DND-41 (cell line): ENCODE data around the gene EHD3.
"Not testable (repeated sequence)": the region's sequence is repeated elsewhere in the genome, so short reads cannot be mapped to it uniquely, and the experiment has no call there.

Source experiments
- ATAC-seq: fragments of 200-7000 bp; cut with Tn5 transposase; 3 replicates; pipeline ENCODE4 v1.9.1; 2021; ENCODE audit warnings: low read depth; ENCODE audit not compliant: insufficient read depth
- DNase-seq: peaks from one replicate; pipeline ENCODE4 v3.0.0-alpha.2; 2020
- H2AFZ ChIP-seq: 2 replicates; pipeline ENCODE4 v1.6.0; 2012; ENCODE audit warnings: low read depth, low read length
- H3K27ac ChIP-seq: 2 replicates; pipeline ENCODE4 v1.5.1; 2012; ENCODE audit warnings: low read length, inconsistent platforms
- H3K27me3 ChIP-seq: fragments of 200-600 bp; sonication (generic); 2 replicates; pipeline ENCODE4 v1.6.0; 2012; ENCODE audit warnings: low read length, mild to moderate bottlenecking, inconsistent platforms; ENCODE audit not compliant: insufficient read depth, poor library complexity
- H3K36me3 ChIP-seq: 2 replicates; pipeline ENCODE4 v1.5.1; 2012; ENCODE audit warnings: low read length, inconsistent platforms; ENCODE audit not compliant: insufficient read depth
- H3K4me1 ChIP-seq: 2 replicates; pipeline ENCODE4 v1.5.1; 2012; ENCODE audit warnings: mild to moderate bottlenecking, low read length; ENCODE audit not compliant: insufficient read depth
- H3K4me2 ChIP-seq: 2 replicates; pipeline ENCODE4 v1.6.0; 2012; ENCODE audit warnings: mild to moderate bottlenecking, moderate library complexity, low read length, inconsistent platforms; ENCODE audit not compliant: insufficient read depth
- H3K4me3 ChIP-seq, 2 experiments: fragments of 200-600 bp in 1 of 2; shearing (Covaris generic) in 1 of 2; 2 replicates each; pipeline ENCODE4 v1.5.1; 2012 to 2016; ENCODE audit warnings: inconsistent platforms in 2 of 2, low read length in 2 of 2, mild to moderate bottlenecking in 2 of 2, low read depth in 1 of 2, moderate library complexity in 1 of 2
- H3K79me2 ChIP-seq: 2 replicates; pipeline ENCODE4 v1.6.0; 2012; ENCODE audit warnings: low read length, inconsistent platforms; ENCODE audit not compliant: insufficient read depth
- H3K9ac ChIP-seq: 2 replicates; pipeline ENCODE4 v1.6.0; 2012; ENCODE audit warnings: low read depth, mild to moderate bottlenecking, inconsistent platforms, low read length, moderate library complexity
- H3K9me3 ChIP-seq: 2 replicates; pipeline ENCODE4 v1.5.1; 2012; ENCODE audit warnings: low read length, moderate library complexity, mild to moderate bottlenecking, inconsistent platforms; ENCODE audit not compliant: insufficient read depth, severe bottlenecking
- H4K20me1 ChIP-seq: 2 replicates; pipeline ENCODE4 v1.6.0; 2012; ENCODE audit warnings: low read length; ENCODE audit not compliant: insufficient read depth
- CTCF ChIP-seq: IDR thresholded peaks from 2 replicates; pipeline ENCODE4 v1.5.1; 2012; ENCODE audit warnings: borderline replicate concordance, low read length, moderate library complexity, mild to moderate bottlenecking; ENCODE audit not compliant: poor library complexity, severe bottlenecking; ENCODE audit errors: extremely low read depth
- EZH2 ChIP-seq: IDR thresholded peaks from 3 replicates; pipeline ENCODE4 v1.6.1; 2012; ENCODE audit warnings: borderline replicate concordance, low read depth, mild to moderate bottlenecking, moderate library complexity, low read length, inconsistent platforms; ENCODE audit not compliant: severe bottlenecking

EHD3 gene

DNA sequence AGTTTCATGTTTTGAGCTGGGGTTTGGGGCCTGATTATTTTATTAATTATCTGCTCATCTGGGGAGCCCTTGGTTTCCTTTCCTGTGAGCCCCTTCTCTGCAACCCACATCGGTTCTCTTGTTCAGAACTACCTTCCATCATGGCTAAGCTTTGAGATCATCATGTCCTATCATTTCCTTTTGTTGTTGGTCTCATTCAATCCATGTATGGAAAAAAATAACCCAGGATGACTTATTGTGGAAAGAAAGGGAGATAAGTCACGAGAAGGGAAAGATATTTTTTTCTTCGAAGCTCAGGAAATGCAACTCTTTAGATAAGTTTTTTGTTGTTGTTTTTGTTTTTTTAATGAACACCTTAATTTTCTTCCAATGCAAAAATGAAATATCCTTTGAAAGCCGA lies 43.7 kb downstream of the EHD3 start:
- TF ChIP-seq CTCF = no peak
- TF ChIP-seq EZH2 = no peak
- H4K20me1 ChIP-seq = no peaks in the 10 kb centered on the region
- no peak overlapping the region for H3K9ac ChIP-seq

GRCh38 chr2:31282634-31283033 lies 48.7 kb downstream of the EHD3 start:
- TF ChIP-seq CTCF (no peak), EZH2 (no peak)
- Histone ChIP-seq H3K36me3 (no peaks in the 10 kb centered on the region), H3K27me3 (no peaks in the 10 kb centered on the region), H2AFZ (no peak overlapping the region), H4K20me1 (no peaks in the 10 kb centered on the region), H3K79me2 (no peaks in the 10 kb centered on the region), H3K9me3 (no peaks in the 10 kb centered on the region), H3K9ac (no peak overlapping the region), H3K4me3 (no peak overlapping the region), H3K4me1 (no peaks in the 10 kb centered on the region), H3K27ac (no peak overlapping the region), H3K4me2 (no peak overlapping the region)
- ATAC-seq = no peak
- no peak for DNase-seq

More for the DNA sequence above, 43.7 kb downstream of the EHD3 start:
- no peaks in the 10 kb centered on the region for H3K9me3 ChIP-seq
- no peaks in the 10 kb centered on the region for H3K4me1 ChIP-seq
- no peak for ATAC-seq
- H3K4me3 ChIP-seq = no peak overlapping the region
- H3K79me2 ChIP-seq = no peaks in the 10 kb centered on the region
- no peaks in the 10 kb centered on the region for H3K27me3 ChIP-seq
- no peak overlapping the region for H3K4me2 ChIP-seq
- H3K27ac ChIP-seq = no peak overlapping the region
- no peak for DNase-seq
- no peak overlapping the region for H2AFZ ChIP-seq
- no peaks in the 10 kb centered on the region for H3K36me3 ChIP-seq

- H2AFZ ChIP-seq, H3K4me1 ChIP-seq, DNase-seq, H3K27me3 ChIP-seq, H4K20me1 ChIP-seq, ATAC-seq, H3K27ac ChIP-seq, H3K36me3 ChIP-seq, H3K79me2 ChIP-seq, H3K4me2 ChIP-seq, H3K9ac ChIP-seq, H3K9me3 ChIP-seq, H3K4me3 ChIP-seq: not testable (repeated sequence)
Observed at GRCh38 chr2:31283193-31283919, 49.4 kb downstream of the EHD3 start.

DNA sequence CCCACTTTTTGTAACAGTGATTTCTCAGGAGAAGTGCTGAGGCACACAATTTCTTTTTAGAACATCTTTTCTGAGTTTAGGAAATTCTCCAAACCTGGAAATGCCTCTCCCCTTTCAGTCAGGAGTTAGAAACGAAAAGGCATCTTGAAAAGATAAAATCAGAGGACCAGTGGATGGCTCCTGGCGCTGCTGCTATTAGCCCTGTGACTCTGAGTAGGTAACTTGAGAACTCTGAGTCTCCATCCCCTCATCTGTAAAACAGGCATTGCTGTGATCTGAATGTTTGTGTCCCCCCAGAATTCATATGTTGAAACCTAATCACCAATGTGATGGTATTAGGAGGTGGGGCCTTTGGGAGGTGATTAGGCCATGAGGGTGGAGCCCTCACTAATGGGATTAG lies 50.2 kb downstream of the EHD3 start:
- no peak for ATAC-seq
- Histone ChIP-seq H3K27me3 (no peaks in the 10 kb centered on the region), H3K9ac (no peak overlapping the region), H3K79me2 (no peaks in the 10 kb centered on the region), H3K4me2 (no peak overlapping the region), H3K9me3 (no peaks in the 10 kb centered on the region), H3K4me1 (no peaks in the 10 kb centered on the region), H4K20me1 (no peaks in the 10 kb centered on the region), H2AFZ (no peak overlapping the region), H3K4me3 (no peak overlapping the region), H3K36me3 (no peaks in the 10 kb centered on the region), H3K27ac (no peak overlapping the region)
- TF ChIP-seq EZH2 (no peak), CTCF (no peak)
- no peak for DNase-seq
